NK-92 (cell line): ENCODE data around the gene AAGAB.
"Not testable (repeated sequence)": the region's sequence is repeated elsewhere in the genome, so short reads cannot be mapped to it uniquely, and the experiment has no call there.

Experiments used
- DNase-seq: peaks from one replicate; lab custom pipeline; 2025; ENCODE audit not compliant: unreplicated experiment; lab: John Stamatoyannopoulos, UW

The AAGAB gene

GRCh38 chr15:67253549-67254237 is 768 bp downstream of the AAGAB start:
- DNase-seq, result no peak

GRCh38 chr15:67253101-67253500 is 1.4 kb downstream of the AAGAB start:
- DNase-seq, result no peak

GRCh38 chr15:67251318-67251717 is 3.1 kb downstream of the AAGAB start:
- DNase-seq, result no peak

GRCh38 chr15:67249830-67250229 is 4.6 kb downstream of the AAGAB start:
- DNase-seq, result no peak

DNA sequence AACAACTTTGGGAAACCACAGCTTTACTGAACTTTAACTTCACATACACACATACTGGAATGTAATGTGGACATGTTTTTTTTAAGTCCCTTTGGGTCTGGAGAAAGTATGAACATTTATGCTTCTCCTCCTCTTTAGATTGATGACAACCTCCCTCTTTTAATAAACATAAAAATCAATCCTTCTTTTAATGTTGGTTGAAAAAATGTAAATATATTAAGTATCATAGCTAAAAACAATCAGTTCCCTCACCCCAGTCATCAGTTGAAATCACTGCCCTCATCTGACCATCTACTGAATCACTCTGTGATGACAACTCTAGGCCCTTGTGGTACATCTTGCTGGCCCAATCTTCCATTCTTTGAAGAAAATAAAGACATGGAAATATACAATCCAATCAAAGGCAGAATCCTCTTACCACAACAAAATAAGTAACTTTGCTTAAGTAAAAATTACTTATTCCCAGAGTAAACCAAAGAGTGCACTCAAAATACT is 6.4 kb downstream of the AAGAB start:
- DNase-seq, result no peak

GRCh38 chr15:67246606-67247005 is 7.9 kb downstream of the AAGAB start:
- not testable (repeated sequence) for DNase-seq

DNA sequence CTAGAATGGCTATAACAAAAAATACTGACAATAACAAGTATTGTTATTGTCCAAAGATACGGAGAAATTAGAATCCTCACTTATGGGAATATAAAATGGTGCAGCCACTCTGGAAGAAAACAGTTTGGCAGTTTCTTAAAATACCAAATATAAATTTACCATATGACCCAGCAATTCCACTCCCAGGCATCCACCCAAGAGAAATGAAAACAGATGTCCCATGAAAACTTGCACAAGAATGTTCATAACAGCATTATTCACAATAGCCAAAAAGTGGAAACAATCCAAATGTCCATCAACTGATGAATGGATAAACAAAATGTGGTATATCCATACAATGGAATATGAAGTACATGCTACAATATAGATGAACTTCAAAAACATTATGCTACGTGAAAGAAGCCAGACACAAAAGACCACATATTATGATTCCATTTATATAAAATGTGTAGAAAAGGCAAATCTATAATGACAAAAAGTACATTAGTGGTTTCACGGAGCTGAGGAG is 9.4 kb downstream of the AAGAB start:
- DNase-seq, result no peak

DNA sequence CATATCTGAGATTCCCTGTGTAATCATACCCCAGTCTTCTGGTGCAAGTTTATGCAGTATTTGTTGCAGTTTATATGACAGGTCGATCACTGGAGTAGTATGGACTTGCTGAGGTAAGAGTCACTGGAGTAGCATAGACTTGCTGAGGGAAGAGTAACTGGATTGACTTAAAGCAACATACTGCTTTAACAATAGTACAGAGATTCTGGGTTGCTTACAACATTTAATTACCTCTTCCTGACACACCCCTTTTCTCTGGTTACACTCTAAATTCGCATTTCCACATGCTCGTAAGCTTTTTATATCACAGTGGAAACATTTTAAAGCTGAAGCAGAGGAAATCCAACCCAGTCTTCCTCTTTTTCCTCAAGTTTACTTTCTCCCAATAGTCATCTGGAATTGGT is 11.8 kb downstream of the AAGAB start:
- no peak for DNase-seq

GRCh38 chr15:67241132-67241855 is 13.2 kb downstream of the AAGAB start:
- no peak for DNase-seq

GRCh38 chr15:67240235-67241131 is 14.0 kb downstream of the AAGAB start:
- no peak for DNase-seq

DNA sequence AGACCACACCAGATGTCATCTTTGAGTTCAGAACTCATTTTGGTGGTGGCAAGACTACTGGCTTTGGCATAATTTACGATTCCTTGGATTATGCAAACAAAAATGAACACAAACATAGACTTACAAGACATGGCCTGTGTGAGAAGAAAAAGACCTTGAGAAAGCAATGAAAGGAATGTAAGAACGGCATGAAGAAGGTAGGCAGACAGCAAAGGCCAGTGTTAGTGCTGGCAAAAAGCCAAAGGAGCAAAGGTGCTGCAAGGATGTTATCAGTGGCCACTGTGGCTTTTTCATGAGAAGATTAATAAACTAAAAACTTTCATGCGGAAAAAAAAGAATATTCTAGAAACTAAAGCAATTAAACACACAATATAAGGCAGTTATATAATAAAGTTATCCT is 21.9 kb downstream of the AAGAB start:
- no peak for DNase-seq

DNA sequence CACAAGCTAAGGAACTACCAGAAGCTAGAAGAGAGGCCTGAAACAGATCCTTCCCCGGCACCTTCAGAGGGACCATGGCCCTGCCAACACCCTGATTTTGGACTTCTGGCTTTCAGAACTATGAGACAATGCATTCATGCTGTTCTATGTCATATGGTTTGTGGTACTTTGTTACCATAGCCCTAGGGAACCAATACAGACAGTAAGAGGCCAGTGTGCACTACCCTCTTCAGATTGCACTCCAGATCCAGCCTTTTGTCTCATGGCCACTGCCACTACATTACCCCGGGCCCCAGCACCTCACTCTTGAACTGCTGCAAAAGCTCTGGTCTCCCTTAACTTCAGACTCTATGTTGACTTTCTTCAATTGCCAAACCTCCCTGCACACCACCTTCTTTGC is 24.0 kb downstream of the AAGAB start:
- DNase-seq, result no peak

GRCh38 chr15:67228286-67228685 is 26.2 kb downstream of the AAGAB start:
- DNase-seq, result no peak

DNA sequence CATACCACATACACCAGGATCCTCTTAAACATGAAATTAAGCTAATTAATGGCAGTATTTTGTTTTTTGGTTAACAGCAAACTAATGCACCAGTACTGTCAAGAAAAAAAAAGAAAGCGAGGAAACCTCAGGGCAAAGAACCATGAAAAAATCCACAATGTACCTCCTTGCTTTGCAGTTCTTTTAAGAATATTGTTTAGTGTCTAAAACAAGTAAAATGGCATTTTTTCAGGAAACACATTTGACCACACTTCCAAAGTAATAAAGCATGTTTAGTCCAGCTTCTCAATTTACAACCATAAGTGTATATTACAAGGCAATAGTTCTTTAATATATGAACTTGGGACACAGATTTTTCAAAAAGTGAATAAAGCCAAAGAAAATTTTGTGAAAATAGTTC is 26.6 kb downstream of the AAGAB start:
- no peak for DNase-seq

- no peak for DNase-seq
Measured at GRCh38 chr15:67227431-67227830, 27.0 kb downstream of the AAGAB start.

DNA sequence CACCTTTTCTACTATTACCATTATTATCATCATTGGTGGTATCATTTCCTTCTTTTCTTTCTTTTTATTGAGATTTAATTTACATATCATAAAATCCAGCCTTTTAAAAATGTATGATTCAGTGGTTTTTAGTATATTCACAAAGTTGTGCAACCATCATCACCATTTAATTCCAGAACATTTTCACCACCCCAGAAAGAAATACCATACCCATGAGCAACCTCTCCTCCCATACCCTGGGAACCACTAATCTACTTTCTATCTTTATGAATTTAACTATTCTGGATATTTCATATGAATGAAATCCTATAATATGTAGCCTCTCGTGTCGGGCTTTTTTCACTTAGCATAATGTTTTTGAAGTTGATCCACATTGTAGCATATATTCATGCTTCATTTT is 29.1 kb downstream of the AAGAB start:
- DNase-seq, result no peak

DNA sequence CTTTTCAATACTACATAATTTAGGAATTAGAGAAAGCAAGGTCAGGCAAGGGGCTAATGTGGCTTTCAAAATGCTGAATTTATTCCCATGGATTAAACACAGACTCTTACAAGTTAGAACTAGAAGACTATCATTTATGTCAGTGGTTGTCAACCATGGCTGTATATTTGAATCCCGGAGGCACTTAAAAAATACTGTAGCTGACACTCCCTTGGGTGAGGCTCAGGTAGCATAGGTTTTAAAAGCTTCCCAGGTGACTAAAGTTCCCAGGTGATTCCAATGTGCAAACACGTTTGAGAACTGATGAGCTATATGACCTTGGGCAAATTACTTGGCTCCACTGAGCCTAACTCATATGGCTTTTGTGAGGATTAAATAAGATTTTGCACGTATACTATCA is 29.6 kb downstream of the AAGAB start:
- DNase-seq, result no peak

DNA sequence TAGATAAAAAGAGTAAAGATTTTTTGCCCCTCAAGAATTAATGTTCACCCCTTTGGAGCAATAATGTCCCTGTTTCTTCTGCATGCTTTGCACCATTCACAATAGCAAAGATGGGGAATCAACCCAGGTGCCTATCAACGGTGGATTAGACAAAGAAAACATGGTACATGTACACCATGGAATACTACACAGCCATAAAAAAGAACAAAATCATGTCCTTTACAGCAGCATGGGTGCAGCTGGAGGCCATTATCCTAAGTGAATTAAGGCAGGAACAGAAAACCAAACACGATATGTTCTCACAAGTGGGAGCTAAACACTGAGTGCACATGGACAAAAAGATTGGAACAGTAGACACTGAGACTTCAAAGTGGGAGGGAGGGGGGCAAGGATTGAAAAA is 35.2 kb downstream of the AAGAB start:
- no peak for DNase-seq

DNA sequence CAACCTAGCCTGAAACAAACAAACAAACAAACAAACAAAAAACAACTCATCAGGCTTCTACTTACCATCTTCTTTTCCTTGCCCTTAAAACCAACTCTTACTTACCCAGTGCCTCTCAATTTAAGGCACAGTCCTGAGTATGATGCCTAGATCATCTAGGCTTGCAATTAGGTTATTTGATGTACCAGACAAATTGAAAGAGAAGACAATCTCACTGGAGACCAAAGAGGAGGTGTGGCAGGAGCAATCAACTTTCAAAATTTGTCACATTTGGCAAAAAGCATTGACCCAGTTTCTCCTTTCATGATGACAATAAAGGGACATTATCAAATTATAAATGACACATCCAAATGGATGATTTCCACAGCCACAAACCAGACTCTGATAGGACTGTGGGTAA is 36.0 kb downstream of the AAGAB start:
- DNase-seq, result no peak

GRCh38 chr15:67216859-67217258 is 37.6 kb downstream of the AAGAB start:
- DNase-seq, result no peak

GRCh38 chr15:67215102-67215501 is 39.4 kb downstream of the AAGAB start:
- DNase-seq, result no peak
